Right renal cortex interstitium (tissue), 3 donors: ENCODE measurements around the gene RASA3. TPM values are rescaled to one million over a fixed set of nuclear protein-coding genes. Genes with fewer than 3 reads are reported as not detected.
"Not testable (repeated sequence)": the region's sequence is repeated elsewhere in the genome, so short reads cannot be mapped to it uniquely, and the experiment has no call there.

ENCODE experiments used
- DNase-seq, 3 donors: peaks; one replicate each; pipeline ENCODE4 v3.0.0-alpha.2; 2013; ENCODE audit warnings: low read depth in 3 of 3, low spot score in 2 of 3
- polyA plus RNA-seq, 3 donors: library from polyadenylated mRNA; unstranded; fragments of 120-200 nt; gene quantifications; one replicate each; pipeline ENCODE4 v1.2.1, GENCODE V29; 2013; ENCODE audit not compliant: insufficient read length in 3 of 3

RASA3 gene
- polyA plus RNA-seq, 3 donors, result 12.0 to 13.1 (median 12.5) TPM

GRCh38 chr13:114127473-114128347, 4.7 kb downstream of the RASA3 start:
- no peak for DNase-seq

- DNase-seq, result no peak
These were observed 5.5 kb downstream of the RASA3 start for GRCh38 chr13:114126789-114127472.

- not testable (repeated sequence) for DNase-seq
These were observed 6.3 kb downstream of the RASA3 start for GRCh38 chr13:114126086-114126485.

GRCh38 chr13:114125589-114125988, 6.8 kb downstream of the RASA3 start:
- no peak for DNase-seq

GRCh38 chr13:114124921-114125320, 7.5 kb downstream of the RASA3 start:
- no peak for DNase-seq

- DNase-seq, result no peak
These were observed 8.0 kb downstream of the RASA3 start for GRCh38 chr13:114124431-114124830.

GRCh38 chr13:114123876-114124275, 8.5 kb downstream of the RASA3 start:
- no peak for DNase-seq

- DNase-seq, result no peak
These were observed 9.0 kb downstream of the RASA3 start for GRCh38 chr13:114123448-114123847.

- no peak for DNase-seq
These were observed 9.7 kb downstream of the RASA3 start for GRCh38 chr13:114122591-114123211.

GRCh38 chr13:114122127-114122511, 10.3 kb downstream of the RASA3 start:
- no peak for DNase-seq

- no peak for DNase-seq
These were observed 10.8 kb downstream of the RASA3 start for GRCh38 chr13:114121496-114122126.

GRCh38 chr13:114121031-114121430, 11.4 kb downstream of the RASA3 start:
- no peak for DNase-seq

- DNase-seq, result no peak
These were observed 11.8 kb downstream of the RASA3 start for GRCh38 chr13:114120591-114121011.

GRCh38 chr13:114119196-114119595, 13.2 kb downstream of the RASA3 start:
- DNase-seq, result no peak

GRCh38 chr13:114118511-114119123, 13.8 kb downstream of the RASA3 start:
- DNase-seq, result no peak

- DNase-seq, result no peak
These were observed 14.3 kb downstream of the RASA3 start for GRCh38 chr13:114118086-114118485.

- not testable (repeated sequence) for DNase-seq
These were observed 15.0 kb downstream of the RASA3 start for GRCh38 chr13:114117341-114117874.

GRCh38 chr13:114116734-114117133, 15.7 kb downstream of the RASA3 start:
- DNase-seq, result no peak

GRCh38 chr13:114115796-114116195, 16.6 kb downstream of the RASA3 start:
- DNase-seq, result no peak

- no peak for DNase-seq
These were observed 17.2 kb downstream of the RASA3 start for GRCh38 chr13:114115191-114115671.
